PFSK-1 (cell line): ENCODE results near the gene JAK2.

Experiments used
- FOXP2 ChIP-seq: optimal IDR thresholded peaks from 2 replicates; pipeline ENCODE3; 2011; ENCODE audit warnings: borderline replicate concordance, control low read depth, inconsistent platforms; ENCODE audit not compliant: insufficient read depth; ENCODE audit errors: extremely low read length, extremely low read depth
- POLR2AphosphoS5 ChIP-seq: IDR thresholded peaks from 2 replicates; pipeline ENCODE4 v1.6.1; 2012; ENCODE audit warnings: low read depth, mild to moderate bottlenecking, control low read depth, low read length, moderate library complexity
- REST ChIP-seq, 2 experiments: IDR thresholded peaks; 2 replicates each; pipeline versions ENCODE4 v1.6.1 to v1.8.0; 2011 to 2012; ENCODE audit warnings: low read depth in 2 of 2, low read length in 2 of 2, control low read depth in 1 of 2, inconsistent platforms in 1 of 2, mild to moderate bottlenecking in 1 of 2, moderate library complexity in 1 of 2; ENCODE audit not compliant: insufficient read depth in 1 of 2
- SIN3A ChIP-seq: IDR thresholded peaks from 2 replicates; pipeline ENCODE4 v1.6.1; 2012; ENCODE audit warnings: mild to moderate bottlenecking, low read length, moderate library complexity, borderline replicate concordance; ENCODE audit not compliant: insufficient read depth
- TAF1 ChIP-seq: IDR thresholded peaks from 2 replicates; pipeline ENCODE4 v1.6.1; 2012; ENCODE audit warnings: low read length, control low read depth, borderline replicate concordance; ENCODE audit not compliant: insufficient read depth

Gene JAK2

GRCh38 chr9:4982721-4983482 is 2.2 kb upstream of the JAK2 start:
- no peak for TF ChIP-seq REST (IDR thresholded peaks at IDR 0.05; ENCODE audit: insufficient read depth in 1 of 2, low read depth in 2 of 2, low read length in 2 of 2)
- no peak for TF ChIP-seq SIN3A
- no peak for TF ChIP-seq POLR2AphosphoS5
- TF ChIP-seq FOXP2 = no peak
- no peak for TF ChIP-seq TAF1

- TF ChIP-seq POLR2AphosphoS5 (no peak), REST (IDR thresholded peaks at IDR 0.05; ENCODE audit: insufficient read depth in 1 of 2, low read depth in 2 of 2, low read length in 2 of 2) (no peak), SIN3A (no peak), FOXP2 (no peak), TAF1 (no peak)
Measured at GRCh38 chr9:4983601-4984165, 1.4 kb upstream of the JAK2 start.

- TF ChIP-seq FOXP2 = no peak
- no peak for TF ChIP-seq TAF1
- no peak for TF ChIP-seq POLR2AphosphoS5
- TF ChIP-seq REST (IDR thresholded peaks at IDR 0.05; ENCODE audit: insufficient read depth in 1 of 2, low read depth in 2 of 2, low read length in 2 of 2) = no peak
Measured at GRCh38 chr9:4984171-4984620, 876 bp upstream of the JAK2 start.

GRCh38 chr9:4985386-4986266 is 554 bp downstream of the JAK2 start:
- TF ChIP-seq SIN3A (0 out of 2 replicates have a peak, but pooled peaks have one; percentile 4), FOXP2 (no peak)

- TF ChIP-seq TAF1 = no peak
- TF ChIP-seq REST (IDR thresholded peaks at IDR 0.05; ENCODE audit: insufficient read depth in 1 of 2, low read depth in 2 of 2, low read length in 2 of 2) = no peak
- TF ChIP-seq POLR2AphosphoS5 = no peak
- no peak for TF ChIP-seq FOXP2
- TF ChIP-seq SIN3A = no peak
Measured at GRCh38 chr9:4986296-4986695, 1.2 kb downstream of the JAK2 start.
